WTC11 (cell line): ENCODE measurements around the gene JAKMIP1. TPM values are rescaled to one million over a fixed set of nuclear protein-coding genes. Genes with fewer than 3 reads are reported as not detected.

Experiments used
- ATAC-seq: fragments of 200-7000 bp; cut with Tn5 transposase; 2 replicates; pipeline ENCODE4 v1.10.0; 2021; ENCODE audit warnings: mild to moderate bottlenecking, moderate library complexity
- CTCF ChIA-PET: fragments of 300-600 bp; sonication (Branson Sonifier 250); formaldehyde crosslinking; loops from one replicate; lab custom pipeline; 2021; ENCODE audit warnings: antibody characterized with exemption; lab: Charles Lee
- POLR2A ChIA-PET: fragments of 350-600 bp; sonication (Branson Sonifier 250); formaldehyde crosslinking; loops from one replicate; lab custom pipeline; 2021; ENCODE audit warnings: antibody characterized with exemption; lab: Charles Lee
- DNase-seq: peaks from one replicate; pipeline ENCODE4 v3.0.0; 2021; ENCODE audit warnings: low spot score
- H3K27ac Mint-ChIP-seq: 2 replicates; pipeline ENCODE4 v1.8.0; 2021; ENCODE audit warnings: mixed read lengths
- H3K27me3 Mint-ChIP-seq: 2 replicates; pipeline ENCODE4 v1.8.0; 2021; ENCODE audit warnings: low read depth, mild to moderate bottlenecking, moderate library complexity, mixed read lengths
- H3K36me3 Mint-ChIP-seq: 2 replicates; pipeline ENCODE4 v1.8.0; 2021; ENCODE audit warnings: mixed read lengths
- H3K4me1 Mint-ChIP-seq: 2 replicates; pipeline ENCODE4 v1.8.0; 2022; ENCODE audit warnings: mixed read lengths
- H3K4me3 Mint-ChIP-seq: 2 replicates; pipeline ENCODE4 v1.8.0; 2021; ENCODE audit warnings: mild to moderate bottlenecking, moderate library complexity, mixed read lengths
- H3K9me3 Mint-ChIP-seq: 2 replicates; pipeline ENCODE4 v1.8.0; 2021; ENCODE audit warnings: mixed read lengths
- ATF2 ChIP-seq: sonication (generic); formaldehyde crosslinking; IDR thresholded peaks from 2 replicates; pipeline ENCODE4 v1.8.1; 2022; ENCODE audit warnings: low read depth, missing genetic modification reagents, borderline replicate concordance
- CREM ChIP-seq: sonication (generic); formaldehyde crosslinking; IDR thresholded peaks from 2 replicates; pipeline ENCODE4 v1.8.1; 2022; ENCODE audit warnings: mild to moderate bottlenecking, missing genetic modification reagents, moderate library complexity
- FOXP4 ChIP-seq: sonication (generic); formaldehyde crosslinking; IDR thresholded peaks from 2 replicates; pipeline ENCODE4 v1.8.0; 2022; ENCODE audit warnings: mild to moderate bottlenecking, missing genetic modification reagents
- GABPB1 ChIP-seq: sonication (generic); formaldehyde crosslinking; IDR thresholded peaks from 2 replicates; pipeline ENCODE4 v1.8.1; 2023; ENCODE audit warnings: mild to moderate bottlenecking, missing genetic modification reagents
- GRHL2 ChIP-seq: fragments of 250-450 bp; sonication (Bioruptor Pico); IDR thresholded peaks from 2 replicates; pipeline ENCODE4 v1.8.0; 2022; ENCODE audit warnings: mild to moderate bottlenecking, moderate library complexity; ENCODE audit not compliant: insufficient replicate concordance, severe bottlenecking
- HMGA2 ChIP-seq: fragments of 250-450 bp; sonication (Bioruptor Pico); IDR thresholded peaks from 2 replicates; pipeline ENCODE4 v1.4.0; 2021; ENCODE audit warnings: mild to moderate bottlenecking, moderate library complexity
- IRF1 ChIP-seq: sonication (generic); formaldehyde crosslinking; IDR thresholded peaks from 2 replicates; pipeline ENCODE4 v1.8.0; 2023; ENCODE audit warnings: missing genetic modification reagents
- MLX ChIP-seq: sonication (generic); formaldehyde crosslinking; IDR thresholded peaks from 2 replicates; pipeline ENCODE4 v1.8.1; 2023; ENCODE audit warnings: mild to moderate bottlenecking, missing genetic modification reagents, moderate library complexity
- NR3C1 ChIP-seq: sonication (generic); formaldehyde crosslinking; conservative IDR thresholded peaks from 2 replicates; pipeline ENCODE4 v1.8.1; 2023; ENCODE audit warnings: low read depth, mild to moderate bottlenecking, missing genetic modification reagents
- OVOL2 ChIP-seq: fragments of 250-450 bp; sonication (Bioruptor Pico); IDR thresholded peaks from 2 replicates; pipeline ENCODE4 v1.9.0; 2021; ENCODE audit warnings: mild to moderate bottlenecking, borderline replicate concordance
- SMAD4 ChIP-seq: sonication (generic); formaldehyde crosslinking; IDR thresholded peaks from 2 replicates; pipeline ENCODE4 v1.8.0; 2022; ENCODE audit warnings: mild to moderate bottlenecking, missing genetic modification reagents
- STAT6 ChIP-seq: sonication (generic); formaldehyde crosslinking; conservative IDR thresholded peaks from 2 replicates; pipeline ENCODE4 v1.8.1; 2023; ENCODE audit warnings: mild to moderate bottlenecking, low read depth, missing genetic modification reagents, moderate library complexity
- USF2 ChIP-seq: sonication (generic); formaldehyde crosslinking; IDR thresholded peaks from 2 replicates; pipeline ENCODE4 v1.8.1; 2023; ENCODE audit warnings: mild to moderate bottlenecking, missing genetic modification reagents, moderate library complexity
- ZBTB43 ChIP-seq: sonication (generic); formaldehyde crosslinking; IDR thresholded peaks from 2 replicates; pipeline ENCODE4 v1.8.1; 2023; ENCODE audit warnings: mild to moderate bottlenecking, missing genetic modification reagents
- ZNF219 ChIP-seq: sonication (generic); formaldehyde crosslinking; IDR thresholded peaks from 2 replicates; pipeline ENCODE4 v1.8.0; 2023; ENCODE audit warnings: missing genetic modification reagents, mild to moderate bottlenecking, borderline replicate concordance
- ZNF423 ChIP-seq: fragments of 250-450 bp; sonication (Bioruptor Pico); IDR thresholded peaks from 2 replicates; pipeline ENCODE4 v2.1.2; 2022; ENCODE audit warnings: mild to moderate bottlenecking, moderate library complexity
- ZSCAN18 ChIP-seq: fragments of 250-450 bp; sonication (Bioruptor Pico); IDR thresholded peaks from 2 replicates; pipeline ENCODE4 v2.1.2; 2022; ENCODE audit warnings: mild to moderate bottlenecking, moderate library complexity
- total RNA-seq: library from RNA; stranded (reverse); gene quantifications from 3 replicates; pipeline ENCODE4 v1.2.3, GENCODE V29; 2021

The JAKMIP1 gene
- total RNA-seq, 1 experiment from 2014 or later: 4.0 TPM

GRCh38 chr4:6062133-6062532, 138.2 kb downstream of the JAKMIP1 start:
- ATAC-seq (no peak), DNase-seq (no peak)
- ChIA-PET CTCF (no interaction called here), POLR2A (no interaction called here)
- no peak overlapping the region for H3K4me3 Mint-ChIP-seq
- no peaks in the 10 kb centered on the region; the same call in 1 of the 2 replicates for H3K27me3 Mint-ChIP-seq
- H3K4me1 Mint-ChIP-seq: no peaks in the 10 kb centered on the region
- peaks cover 34% of the 10 kb centered on the region for H3K36me3 Mint-ChIP-seq
- TF ChIP-seq GRHL2 (CRISPR knock-in tag): no peak
- TF ChIP-seq ZNF423 (CRISPR knock-in tag): no peak
- TF ChIP-seq STAT6 (CRISPR knock-in tag): no peak
- TF ChIP-seq ZBTB43 (CRISPR knock-in tag): no peak
- TF ChIP-seq FOXP4 (CRISPR knock-in tag): no peak
- TF ChIP-seq NR3C1 (CRISPR knock-in tag): no peak
- TF ChIP-seq ZSCAN18 (CRISPR knock-in tag): no peak
- peaks cover 26% of the 10 kb centered on the region for H3K9me3 Mint-ChIP-seq
- H3K27ac Mint-ChIP-seq: no peak overlapping the region

GRCh38 chr4:6059375-6059805, 141.0 kb downstream of the JAKMIP1 start:
- no peak overlapping the region for H3K27ac Mint-ChIP-seq
- DNase-seq: no peak
- no peaks in the 10 kb centered on the region; the same call in 1 of the 2 replicates for H3K27me3 Mint-ChIP-seq
- H3K4me1 Mint-ChIP-seq: no peaks in the 10 kb centered on the region
- no peak overlapping the region for H3K4me3 Mint-ChIP-seq
- H3K9me3 Mint-ChIP-seq: peaks cover 27% of the 10 kb centered on the region
- no peak for ATAC-seq
- H3K36me3 Mint-ChIP-seq: peaks cover 38% of the 10 kb centered on the region
- CTCF ChIA-PET: interaction anchor here (1.0 kb wide), 1 partner anchor 61 kb away, joined by 4 read pairs; no protein-coding TSS in a partner anchor
- POLR2A ChIA-PET: no interaction called here
- no peak for TF ChIP-seq CREM (CRISPR knock-in tag)
- TF ChIP-seq IRF1 (CRISPR knock-in tag): no peak
- TF ChIP-seq MLX (CRISPR knock-in tag): no peak
- no peak for TF ChIP-seq SMAD4 (CRISPR knock-in tag)
- TF ChIP-seq USF2 (CRISPR knock-in tag): no peak
- no peak for TF ChIP-seq ZNF219 (CRISPR knock-in tag)
- no peak for TF ChIP-seq ATF2
- TF ChIP-seq HMGA2 (CRISPR knock-in tag): no peak
- TF ChIP-seq OVOL2 (CRISPR knock-in tag): no peak
- no peak for TF ChIP-seq GABPB1 (CRISPR knock-in tag)
- no peak for TF ChIP-seq STAT6 (CRISPR knock-in tag)
